D721Med (cell line): ENCODE measurements around the gene SCAF4.
"Not testable (repeated sequence)": the region's sequence is repeated elsewhere in the genome, so short reads cannot be mapped to it uniquely, and the experiment has no call there.

Experiments
- DNase-seq: peaks from one replicate; pipeline ENCODE4 v3.0.0; 2011; ENCODE audit warnings: low spot score; ENCODE audit not compliant: insufficient read length
- FAIRE-seq: peaks from 2 replicates; lab custom pipeline; 2011; peaks lifted over from hg19 to GRCh38; lab: Jason Lieb, UNC
- TF ChIP-seq, protein P1 (sequence below): IDR thresholded peaks from 2 replicates; pipeline ENCODE4 v1.5.1; 2012; ENCODE audit warnings: mild to moderate bottlenecking, control low read depth; ENCODE audit not compliant: insufficient read depth; ENCODE audit errors: missing control alignments

SCAF4 gene

DNA sequence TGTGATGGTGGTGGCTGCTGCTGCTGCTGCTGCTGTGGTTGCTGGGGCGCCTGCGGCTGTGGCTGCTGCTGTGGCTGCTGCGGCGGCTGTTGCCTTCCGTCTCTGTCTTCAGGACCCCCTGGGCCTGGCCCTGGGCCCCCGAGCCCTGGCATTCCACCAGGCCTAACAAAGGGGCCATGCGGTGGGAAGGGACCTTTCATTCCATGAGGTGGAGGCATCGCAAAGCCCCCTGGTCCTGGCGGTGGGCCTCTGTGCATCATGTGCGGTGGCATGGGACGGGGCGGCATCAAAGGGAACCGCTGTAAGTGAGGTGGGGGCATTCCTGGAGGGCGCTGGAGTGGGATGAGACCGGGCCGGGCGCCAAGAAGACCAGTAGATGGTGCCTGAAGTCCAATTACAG, 60.0 kb downstream of the SCAF4 start:
- FAIRE-seq, result no peak
- TF ChIP-seq, protein P1, sequence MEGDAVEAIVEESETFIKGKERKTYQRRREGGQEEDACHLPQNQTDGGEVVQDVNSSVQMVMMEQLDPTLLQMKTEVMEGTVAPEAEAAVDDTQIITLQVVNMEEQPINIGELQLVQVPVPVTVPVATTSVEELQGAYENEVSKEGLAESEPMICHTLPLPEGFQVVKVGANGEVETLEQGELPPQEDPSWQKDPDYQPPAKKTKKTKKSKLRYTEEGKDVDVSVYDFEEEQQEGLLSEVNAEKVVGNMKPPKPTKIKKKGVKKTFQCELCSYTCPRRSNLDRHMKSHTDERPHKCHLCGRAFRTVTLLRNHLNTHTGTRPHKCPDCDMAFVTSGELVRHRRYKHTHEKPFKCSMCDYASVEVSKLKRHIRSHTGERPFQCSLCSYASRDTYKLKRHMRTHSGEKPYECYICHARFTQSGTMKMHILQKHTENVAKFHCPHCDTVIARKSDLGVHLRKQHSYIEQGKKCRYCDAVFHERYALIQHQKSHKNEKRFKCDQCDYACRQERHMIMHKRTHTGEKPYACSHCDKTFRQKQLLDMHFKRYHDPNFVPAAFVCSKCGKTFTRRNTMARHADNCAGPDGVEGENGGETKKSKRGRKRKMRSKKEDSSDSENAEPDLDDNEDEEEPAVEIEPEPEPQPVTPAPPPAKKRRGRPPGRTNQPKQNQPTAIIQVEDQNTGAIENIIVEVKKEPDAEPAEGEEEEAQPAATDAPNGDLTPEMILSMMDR, result no peak
- DNase-seq, result no peak

DNA sequence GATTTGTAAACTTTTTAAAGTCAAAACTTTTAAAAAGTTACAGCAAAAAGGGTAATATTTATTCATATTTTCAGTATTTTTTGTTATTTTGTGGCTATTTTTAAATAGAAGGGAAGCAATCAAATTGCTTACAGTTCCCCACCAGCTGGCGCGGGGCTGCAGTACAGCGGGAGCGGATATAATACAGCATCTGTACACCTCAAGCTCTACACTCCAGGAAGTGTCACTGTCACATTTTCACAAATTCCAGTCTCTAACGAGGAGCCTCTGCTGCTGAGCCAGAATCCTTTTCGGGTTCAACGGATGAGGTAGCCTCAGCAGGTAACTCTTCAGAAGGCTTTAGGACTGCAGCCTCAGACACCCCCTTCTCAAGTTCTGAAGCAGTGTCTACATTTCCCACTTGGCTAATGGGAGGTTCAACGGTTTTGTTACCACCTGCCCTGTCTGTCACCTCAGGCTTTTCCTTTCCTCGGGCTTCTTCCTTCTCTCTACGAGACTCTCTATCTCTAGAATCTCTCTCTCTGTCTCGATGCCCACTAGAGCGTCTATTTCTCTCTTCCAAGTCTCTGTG, 60.7 kb downstream of the SCAF4 start:
- TF ChIP-seq, protein P1, result no peak
- DNase-seq, result no peak
- no peak for FAIRE-seq

DNA sequence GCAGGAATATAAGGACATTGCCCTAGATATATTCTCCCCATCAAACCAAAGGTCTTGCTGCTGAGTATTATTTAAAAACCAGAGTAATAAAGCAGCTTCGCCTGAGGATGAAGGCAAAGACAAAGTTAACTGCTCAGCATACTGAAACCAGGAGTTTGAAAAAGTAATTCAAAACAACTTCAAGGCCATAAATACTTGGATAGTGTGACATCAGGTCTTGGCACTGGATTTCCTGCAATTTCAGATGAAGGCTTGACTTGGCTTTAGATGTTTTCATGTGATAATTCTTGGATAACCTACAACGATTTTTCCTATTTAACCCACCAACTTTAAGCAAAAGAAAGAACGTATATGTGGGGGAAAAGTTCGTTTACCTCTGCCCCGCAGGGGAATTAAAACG, 61.8 kb downstream of the SCAF4 start:
- DNase-seq, result no peak
- TF ChIP-seq, protein P1, result no peak
- no peak for FAIRE-seq

DNA sequence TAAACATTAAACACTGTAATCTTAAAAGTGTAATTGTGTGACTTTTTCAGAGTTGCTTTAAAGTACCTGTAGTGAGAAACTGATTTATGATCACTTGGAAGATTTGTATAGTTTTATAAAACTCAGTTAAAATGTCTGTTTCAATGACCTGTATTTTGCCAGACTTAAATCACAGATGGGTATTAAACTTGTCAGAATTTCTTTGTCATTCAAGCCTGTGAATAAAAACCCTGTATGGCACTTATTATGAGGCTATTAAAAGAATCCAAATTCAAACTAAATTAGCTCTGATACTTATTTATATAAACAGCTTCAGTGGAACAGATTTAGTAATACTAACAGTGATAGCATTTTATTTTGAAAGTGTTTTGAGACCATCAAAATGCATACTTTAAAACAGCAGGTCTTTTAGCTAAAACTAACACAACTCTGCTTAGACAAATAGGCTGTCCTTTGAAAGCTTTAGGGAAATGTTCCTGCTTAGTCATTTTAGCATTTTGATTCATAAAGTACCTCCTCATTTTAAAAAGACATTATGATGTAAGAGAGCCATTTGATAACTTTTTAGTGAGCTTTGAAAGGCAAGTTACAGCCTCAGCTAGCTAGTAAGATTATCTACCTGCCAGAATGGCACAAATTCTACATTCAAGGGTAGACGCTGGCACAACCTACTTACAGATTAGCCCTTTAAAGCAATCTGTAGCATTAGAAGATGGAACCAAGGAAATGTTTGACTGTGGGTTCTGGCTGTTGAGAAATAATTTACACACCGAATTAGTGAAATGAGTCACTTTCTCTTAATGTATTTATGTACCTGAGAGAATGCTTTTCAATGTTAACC, 63.0 kb downstream of the SCAF4 start:
- DNase-seq (no peak), FAIRE-seq (no peak)
- TF ChIP-seq, protein P1, result no peak

DNA sequence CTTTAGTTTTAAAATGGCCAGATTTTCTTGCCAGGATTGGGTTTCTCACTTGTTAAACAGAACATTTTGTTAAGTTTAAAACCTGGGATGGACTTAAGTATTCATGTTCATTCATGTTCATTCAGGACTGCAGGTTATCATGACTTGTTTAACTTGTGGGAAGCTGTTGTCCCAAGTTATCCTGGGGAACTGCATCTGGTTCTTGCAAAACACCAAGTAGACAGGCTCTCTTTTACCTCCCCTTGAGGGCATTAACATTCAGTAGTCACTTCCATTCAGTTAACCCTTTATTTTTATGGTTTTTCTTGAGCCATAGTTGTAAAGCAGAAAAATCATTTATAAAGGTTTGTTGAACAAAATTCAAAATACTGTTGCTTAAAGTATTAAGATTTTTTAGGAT, 64.3 kb downstream of the SCAF4 start:
- no peak for FAIRE-seq
- DNase-seq, result no peak
- TF ChIP-seq, protein P1, result no peak

DNA sequence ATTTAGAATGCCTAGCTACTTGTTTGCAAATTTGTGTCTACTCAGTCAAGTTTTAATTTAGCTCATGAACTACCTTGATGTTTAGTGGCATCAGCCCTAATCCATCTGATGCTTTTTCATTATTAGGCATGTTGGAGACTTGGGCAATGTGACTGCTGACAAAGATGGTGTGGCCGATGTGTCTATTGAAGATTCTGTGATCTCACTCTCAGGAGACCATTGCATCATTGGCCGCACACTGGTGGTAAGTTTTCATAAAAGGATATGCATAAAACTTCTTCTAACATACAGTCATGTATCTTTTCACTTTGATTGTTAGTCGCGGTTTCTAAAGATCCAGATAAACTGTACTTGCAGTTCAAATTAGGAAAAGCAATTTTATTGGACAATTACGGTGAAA, 64.8 kb downstream of the SCAF4 start:
- FAIRE-seq (no peak), DNase-seq (no peak)
- TF ChIP-seq, protein P1, result no peak

DNA sequence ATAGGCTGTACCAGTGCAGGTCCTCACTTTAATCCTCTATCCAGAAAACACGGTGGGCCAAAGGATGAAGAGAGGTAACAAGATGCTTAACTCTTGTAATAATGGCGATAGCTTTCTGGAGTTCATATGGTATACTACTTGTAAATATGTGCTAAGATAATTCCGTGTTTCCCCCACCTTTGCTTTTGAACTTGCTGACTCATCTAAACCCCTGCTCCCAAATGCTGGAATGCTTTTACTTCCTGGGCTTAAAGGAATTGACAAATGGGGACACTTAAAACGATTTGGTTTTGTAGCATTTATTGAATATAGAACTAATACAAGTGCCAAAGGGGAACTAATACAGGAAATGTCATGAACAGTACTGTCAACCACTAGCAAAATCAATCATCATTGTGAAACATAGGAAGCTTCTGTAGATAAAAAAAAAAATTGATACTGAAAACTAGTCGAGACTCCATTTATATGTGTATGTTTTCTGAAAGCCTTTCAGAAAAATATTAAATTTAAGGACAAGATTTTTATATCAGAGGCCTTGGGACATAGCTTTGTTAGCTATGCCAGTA, 65.4 kb downstream of the SCAF4 start:
- TF ChIP-seq, protein P1, result no peak
- FAIRE-seq, result no peak

DNA sequence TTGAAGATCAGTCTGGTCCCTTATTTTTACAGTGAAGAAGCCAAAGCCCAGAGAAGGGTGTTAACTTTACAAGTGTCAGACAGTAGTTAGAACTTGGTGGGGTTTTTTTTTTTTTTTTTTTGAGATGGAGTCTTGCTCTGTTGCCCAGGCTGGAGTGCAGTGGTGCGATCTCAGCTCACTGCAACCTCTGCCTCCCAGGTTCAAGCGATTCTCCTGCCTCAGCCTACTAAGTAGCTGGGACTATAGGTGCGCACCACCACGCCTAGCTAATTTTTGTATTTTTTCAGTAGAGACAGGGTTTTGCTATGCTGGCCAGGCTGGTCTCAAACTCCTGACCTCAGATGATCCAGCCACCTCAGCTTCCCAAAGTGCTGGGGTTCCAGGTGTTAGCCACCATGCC, 66.0 kb downstream of the SCAF4 start:
- FAIRE-seq, DNase-seq: not testable (repeated sequence)

More for the DNA sequence above, 65.4 kb downstream of the SCAF4 start:
- DNase-seq, result no peak
